K562 (cell line): Measurements from ENCODE around the gene HCRTR2. TPM values are rescaled to one million over a fixed set of nuclear protein-coding genes. Genes with fewer than 3 reads are reported as not detected.
A peak's percentile ranks its signal among the peaks of the same experiment; 100 is the strongest.

ENCODE experiments used
- ATAC-seq: fragments of 200-7000 bp; cut with Tn5 transposase; 3 replicates; pipeline ENCODE4 v1.9.1; 2020; ENCODE audit warnings: moderate library complexity
- BruUV-seq: library from RNA; stranded (reverse); fragments of 400-500 nt; replicated peaks from 2 replicates; lab custom pipeline; 2021; lab: Mats Ljungman, UMichigan
- CTCF ChIA-PET: fragments of 300-600 bp; formaldehyde crosslinking; extraction: SDS; loops from one replicate; lab custom pipeline; 2021; ENCODE audit warnings: low intra/inter-chr PET ratio; lab: Yijun Ruan, JAX
- POLR2A ChIA-PET: fragments of 300-600, 350-650 bp; sonication (Branson Sonifier 250); formaldehyde crosslinking; extraction: SDS; loops from one replicate; lab custom pipeline; 2021; ENCODE audit warnings: antibody characterized with exemption, inconsistent platforms; lab: Yijun Ruan, JAX
- DNase-seq, 4 experiments: peaks; one replicate each; pipeline versions ENCODE4 v3.0.0 to v3.0.0-alpha.2; 2011 to 2018; ENCODE audit warnings: low spot score in 3 of 4, mixed read lengths in 3 of 4; ENCODE audit errors: extremely low read depth in 1 of 4
- FAIRE-seq: peaks from 2 replicates; lab custom pipeline; 2011; peaks lifted over from hg19 to GRCh38; lab: Jason Lieb, UNC
- H2AFZ ChIP-seq: 2 replicates; pipeline ENCODE4 v1.6.0; 2011; ENCODE audit warnings: low read depth, low read length, control low read depth, inconsistent platforms
- H3K27ac ChIP-seq: fragments of 200-600 bp; 3 replicates; pipeline ENCODE4 v1.8.0; 2011; ENCODE audit warnings: low read depth, mild to moderate bottlenecking, control low read depth, inconsistent platforms, low read length, moderate library complexity, mixed read lengths; ENCODE audit errors: extremely low read depth
- H3K27me3 ChIP-seq, 2 experiments: fragments of 300-600 bp in 1 of 2; 2 replicates in 1 of 2; 3 replicates in 1 of 2; pipeline versions ENCODE4 v1.6.0 to v1.8.0; 2011; ENCODE audit warnings: inconsistent platforms in 2 of 2, low read length in 2 of 2, mild to moderate bottlenecking in 1 of 2, mixed read lengths in 1 of 2, moderate library complexity in 1 of 2; ENCODE audit not compliant: control insufficient read depth in 2 of 2, insufficient read depth in 2 of 2
- H3K36me3 ChIP-seq: fragments of 300-600 bp; 3 replicates; pipeline ENCODE4 v1.8.0; 2011; ENCODE audit warnings: mild to moderate bottlenecking, low read length, inconsistent platforms; ENCODE audit not compliant: control insufficient read depth, insufficient read depth
- H3K4me1 ChIP-seq, 2 experiments: fragments of 200-600 bp in 1 of 2; replicated peaks in 1 of 2; 2 replicates in 1 of 2; 3 replicates in 1 of 2; pipeline versions ENCODE4 v1.5.1 to v1.8.0; 2011; ENCODE audit warnings: inconsistent platforms in 2 of 2, low read length in 2 of 2, mild to moderate bottlenecking in 1 of 2, mixed read lengths in 1 of 2, moderate library complexity in 1 of 2; ENCODE audit not compliant: control insufficient read depth in 2 of 2, insufficient read depth in 2 of 2
- H3K4me2 ChIP-seq: 2 replicates; pipeline ENCODE4 v1.6.1; 2011; ENCODE audit warnings: low read length, control low read depth, inconsistent platforms, mixed read lengths; ENCODE audit not compliant: insufficient read depth
- H3K4me3 ChIP-seq: fragments of 200-600 bp; sonication (generic), shearing (Covaris generic); 2 replicates; pipeline ENCODE4 v1.5.1; 2016; ENCODE audit warnings: control low read depth, inconsistent platforms
- H3K79me2 ChIP-seq: fragments of 200-600 bp; 3 replicates; pipeline ENCODE4 v1.8.0; 2011; ENCODE audit warnings: low read length, inconsistent platforms; ENCODE audit not compliant: control insufficient read depth, insufficient read depth
- H3K9ac ChIP-seq, 2 experiments: 2 replicates each; pipeline versions ENCODE4 v1.6.0 to v1.6.1; 2011; ENCODE audit warnings: low read depth in 2 of 2, low read length in 2 of 2, control low read depth in 1 of 2, inconsistent platforms in 1 of 2, mild to moderate bottlenecking in 1 of 2, mixed read lengths in 1 of 2; ENCODE audit not compliant: insufficient read depth in 1 of 2
- H3K9me1 ChIP-seq: one replicate; pipeline ENCODE4 v1.6.0; 2011; ENCODE audit warnings: inconsistent platforms, mild to moderate bottlenecking, low read length, moderate library complexity; ENCODE audit not compliant: control insufficient read depth, insufficient read depth
- H3K9me3 ChIP-seq: replicated peaks from 2 replicates; pipeline ENCODE4 v1.5.1; 2011; ENCODE audit warnings: low read depth, low read length, inconsistent platforms; ENCODE audit not compliant: control insufficient read depth, insufficient read depth
- H4K20me1 ChIP-seq: replicated peaks from 2 replicates; pipeline ENCODE4 v1.6.1; 2011; ENCODE audit warnings: low read length, inconsistent platforms, mixed read lengths; ENCODE audit not compliant: control insufficient read depth, insufficient read depth
- EHMT2 ChIP-seq: fragments of 450-650 bp; IDR thresholded peaks from 2 replicates; pipeline ENCODE4 v1.6.1; 2018; ENCODE audit warnings: antibody characterized with exemption
- L3MBTL2 ChIP-seq: fragments of 450-650 bp; IDR thresholded peaks from 2 replicates; pipeline ENCODE4 v1.6.1; 2016; ENCODE audit warnings: mild to moderate bottlenecking, moderate library complexity
- MAFF ChIP-seq: IDR thresholded peaks from 2 replicates; pipeline ENCODE4 v1.6.1; 2012; ENCODE audit warnings: low read length, improper control_type of control experiment
- ZNF316 ChIP-seq: fragments of 450-650 bp; IDR thresholded peaks from 2 replicates; pipeline ENCODE4 v1.6.1; 2016
- ZNF655 ChIP-seq: fragments of 250-450 bp; sonication (Bioruptor Pico); IDR thresholded peaks from 2 replicates; pipeline ENCODE4 v1.5.0; 2021
- WGBS: fragments of 100-300 bp; shearing (Covaris generic); methylation state at CpG from one replicate; pipeline ENCODE4 v1.1.6; 2016; ENCODE audit warnings: low coverage, mixed read lengths; ENCODE audit not compliant: insufficient coverage; ENCODE audit errors: missing lambda C conversion rate; 5-methylcytosine and 5-hydroxymethylcytosine counted together
- in situ Hi-C: fragments of 300-500 bp; cut with MboI; formaldehyde crosslinking; loops from 4 replicates; pipeline ENCODE4 v1.15.0; 2018; ENCODE audit warnings: inconsistent platforms, mixed read lengths
- intact Hi-C: fragments of 100-400 bp; cut with micrococcal nuclease; formaldehyde crosslinking; loops from 2 replicates; pipeline ENCODE4 v1.14.2; 2022
- polyA plus RNA-seq, 8 experiments: library from polyadenylated mRNA; depleted of rRNA in 4 of 8; stranded (reverse) in 5 of 8; unstranded in 3 of 8; fragments of >200 nt; fragmentation: Nextera tagmentation in 2 of 8; fragmentation: Illumina TruSeq in 1 of 8; extraction: Ambion mirVana in 2 of 8; extraction: Trizol in 1 of 8; gene quantifications; 2 replicates each; pipeline versions ENCODE4 v1.2.1 to v1.2.3, GENCODE V29; 2011 to 2014; ENCODE audit warnings: inconsistent platforms in 1 of 8, missing spikeins in 1 of 8
- total RNA-seq, 7 experiments: library from RNA; depleted of rRNA in 6 of 7; stranded (reverse); fragments of >200 nt in 6 of 7; fragmentation: Illumina TruSeq in 2 of 7; extraction: Trizol in 2 of 7; gene quantifications; 2 replicates each; pipeline versions ENCODE4 v1.2.1 to v1.2.3, GENCODE V29; 2011 to 2021; ENCODE audit warnings: low replicate concordance in 1 of 7
- TF ChIP-seq, protein P1 (sequence below): fragments of 250-450 bp; sonication (Bioruptor Pico); IDR thresholded peaks from 2 replicates; pipeline ENCODE4 v1.5.1; 2021; ENCODE audit warnings: mild to moderate bottlenecking
- TF ChIP-seq, protein P2 (sequence below): fragments of 250-450 bp; sonication (Bioruptor Pico); IDR thresholded peaks from 2 replicates; pipeline ENCODE4 v1.8.0; 2021; ENCODE audit warnings: mild to moderate bottlenecking, moderate library complexity
- TF ChIP-seq, protein P3 (sequence below): fragments of 450-650 bp; IDR thresholded peaks from 2 replicates; pipeline ENCODE4 v1.6.1; 2017; ENCODE audit warnings: antibody characterized with exemption, mild to moderate bottlenecking

Gene HCRTR2
- total and polyA plus RNA-seq, 9 of the 15 experiments (the other 6 are each of a cell fraction or from before 2014, with no cell fraction given) = not detected

GRCh38 chr6:55130806-55131324 is 43.5 kb upstream of the HCRTR2 start:
- intact Hi-C loops = no loop called here
- no peaks in the 10 kb centered on the region for H3K36me3 ChIP-seq
- BruUV-seq = no TSS peak
- no peak overlapping the region for H3K4me3 ChIP-seq
- no peaks in the 10 kb centered on the region for H3K27me3 ChIP-seq
- ChIA-PET POLR2A (no interaction called here), CTCF (no interaction called here)
- TF ChIP-seq MAFF = 0 out of 2 replicates have a peak, but pooled peaks have one; percentile 6
- TF ChIP-seq, protein P1, sequence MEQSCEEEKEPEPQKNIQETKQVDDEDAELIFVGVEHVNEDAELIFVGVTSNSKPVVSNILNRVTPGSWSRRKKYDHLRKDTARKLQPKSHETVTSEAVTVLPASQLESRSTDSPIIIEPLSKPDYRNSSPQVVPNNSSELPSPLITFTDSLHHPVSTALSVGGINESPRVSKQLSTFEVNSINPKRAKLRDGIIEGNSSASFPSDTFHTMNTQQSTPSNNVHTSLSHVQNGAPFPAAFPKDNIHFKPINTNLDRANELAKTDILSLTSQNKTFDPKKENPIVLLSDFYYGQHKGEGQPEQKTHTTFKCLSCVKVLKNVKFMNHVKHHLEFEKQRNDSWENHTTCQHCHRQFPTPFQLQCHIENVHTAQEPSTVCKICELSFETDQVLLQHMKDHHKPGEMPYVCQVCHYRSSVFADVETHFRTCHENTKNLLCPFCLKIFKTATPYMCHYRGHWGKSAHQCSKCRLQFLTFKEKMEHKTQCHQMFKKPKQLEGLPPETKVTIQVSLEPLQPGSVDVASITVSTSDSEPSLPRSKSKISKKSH = no peak
- TF ChIP-seq ZNF316 = peak; percentile 46; the same call in 1 of the 2 replicates
- no peak for TF ChIP-seq EHMT2
- DNase-seq = no peak
- no peak overlapping the region for H3K27ac ChIP-seq
- H3K9ac ChIP-seq = no peak overlapping the region
- no peak overlapping the region for H3K4me2 ChIP-seq
- no peaks in the 10 kb centered on the region for H3K4me1 ChIP-seq
- H3K9me1 ChIP-seq = no peaks in the 10 kb centered on the region
- H2AFZ ChIP-seq = no peak overlapping the region
- in situ Hi-C loops = no loop called here
- no peaks in the 10 kb centered on the region for H3K79me2 ChIP-seq
- no peak for FAIRE-seq
- no peaks in the 10 kb centered on the region for H4K20me1 ChIP-seq
- no peaks in the 10 kb centered on the region for H3K9me3 ChIP-seq
- ATAC-seq = no peak

GRCh38 chr6:55131616-55132015 is 42.7 kb upstream of the HCRTR2 start:
- Histone ChIP-seq H3K9me3 (no peaks in the 10 kb centered on the region), H2AFZ (no peak overlapping the region), H3K36me3 (no peaks in the 10 kb centered on the region), H4K20me1 (no peaks in the 10 kb centered on the region), H3K4me1 (no peaks in the 10 kb centered on the region), H3K79me2 (no peaks in the 10 kb centered on the region), H3K9ac (no peak overlapping the region), H3K4me3 (no peak overlapping the region), H3K27ac (no peak overlapping the region), H3K4me2 (no peak overlapping the region), H3K27me3 (no peaks in the 10 kb centered on the region), H3K9me1 (no peaks in the 10 kb centered on the region)
- POLR2A ChIA-PET = no interaction called here
- WGBS = 4% methylated on average over 1 of the region's 1 CpG
- ATAC-seq (no peak), DNase-seq (no peak), FAIRE-seq (no peak)
- in situ Hi-C loops = no loop called here
- CTCF ChIA-PET = no interaction called here
- intact Hi-C loops = no loop called here
- no TSS peak for BruUV-seq
- TF ChIP-seq ZNF655 (CRISPR knock-in tag) = no peak
- TF ChIP-seq L3MBTL2 = no peak
- TF ChIP-seq, protein P2, sequence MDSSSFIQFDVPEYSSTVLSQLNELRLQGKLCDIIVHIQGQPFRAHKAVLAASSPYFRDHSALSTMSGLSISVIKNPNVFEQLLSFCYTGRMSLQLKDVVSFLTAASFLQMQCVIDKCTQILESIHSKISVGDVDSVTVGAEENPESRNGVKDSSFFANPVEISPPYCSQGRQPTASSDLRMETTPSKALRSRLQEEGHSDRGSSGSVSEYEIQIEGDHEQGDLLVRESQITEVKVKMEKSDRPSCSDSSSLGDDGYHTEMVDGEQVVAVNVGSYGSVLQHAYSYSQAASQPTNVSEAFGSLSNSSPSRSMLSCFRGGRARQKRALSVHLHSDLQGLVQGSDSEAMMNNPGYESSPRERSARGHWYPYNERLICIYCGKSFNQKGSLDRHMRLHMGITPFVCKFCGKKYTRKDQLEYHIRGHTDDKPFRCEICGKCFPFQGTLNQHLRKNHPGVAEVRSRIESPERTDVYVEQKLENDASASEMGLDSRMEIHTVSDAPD = no peak
- TF ChIP-seq, protein P3, sequence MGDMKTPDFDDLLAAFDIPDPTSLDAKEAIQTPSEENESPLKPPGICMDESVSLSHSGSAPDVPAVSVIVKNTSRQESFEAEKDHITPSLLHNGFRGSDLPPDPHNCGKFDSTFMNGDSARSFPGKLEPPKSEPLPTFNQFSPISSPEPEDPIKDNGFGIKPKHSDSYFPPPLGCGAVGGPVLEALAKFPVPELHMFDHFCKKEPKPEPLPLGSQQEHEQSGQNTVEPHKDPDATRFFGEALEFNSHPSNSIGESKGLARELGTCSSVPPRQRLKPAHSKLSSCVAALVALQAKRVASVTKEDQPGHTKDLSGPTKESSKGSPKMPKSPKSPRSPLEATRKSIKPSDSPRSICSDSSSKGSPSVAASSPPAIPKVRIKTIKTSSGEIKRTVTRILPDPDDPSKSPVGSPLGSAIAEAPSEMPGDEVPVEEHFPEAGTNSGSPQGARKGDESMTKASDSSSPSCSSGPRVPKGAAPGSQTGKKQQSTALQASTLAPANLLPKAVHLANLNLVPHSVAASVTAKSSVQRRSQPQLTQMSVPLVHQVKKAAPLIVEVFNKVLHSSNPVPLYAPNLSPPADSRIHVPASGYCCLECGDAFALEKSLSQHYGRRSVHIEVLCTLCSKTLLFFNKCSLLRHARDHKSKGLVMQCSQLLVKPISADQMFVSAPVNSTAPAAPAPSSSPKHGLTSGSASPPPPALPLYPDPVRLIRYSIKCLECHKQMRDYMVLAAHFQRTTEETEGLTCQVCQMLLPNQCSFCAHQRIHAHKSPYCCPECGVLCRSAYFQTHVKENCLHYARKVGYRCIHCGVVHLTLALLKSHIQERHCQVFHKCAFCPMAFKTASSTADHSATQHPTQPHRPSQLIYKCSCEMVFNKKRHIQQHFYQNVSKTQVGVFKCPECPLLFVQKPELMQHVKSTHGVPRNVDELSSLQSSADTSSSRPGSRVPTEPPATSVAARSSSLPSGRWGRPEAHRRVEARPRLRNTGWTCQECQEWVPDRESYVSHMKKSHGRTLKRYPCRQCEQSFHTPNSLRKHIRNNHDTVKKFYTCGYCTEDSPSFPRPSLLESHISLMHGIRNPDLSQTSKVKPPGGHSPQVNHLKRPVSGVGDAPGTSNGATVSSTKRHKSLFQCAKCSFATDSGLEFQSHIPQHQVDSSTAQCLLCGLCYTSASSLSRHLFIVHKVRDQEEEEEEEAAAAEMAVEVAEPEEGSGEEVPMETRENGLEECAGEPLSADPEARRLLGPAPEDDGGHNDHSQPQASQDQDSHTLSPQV = no peak
